Skeletal muscle tissue (tissue), 4 donors: ENCODE results near the gene REEP5. TPM values are rescaled to one million over a fixed set of nuclear protein-coding genes. Genes with fewer than 3 reads are reported as not detected.
A peak's percentile ranks its signal among the peaks of the same experiment; 100 is the strongest.
"Not testable (repeated sequence)": the region's sequence is repeated elsewhere in the genome, so short reads cannot be mapped to it uniquely, and the experiment has no call there.

Experiments
- H3K27ac ChIP-seq: one replicate; pipeline ENCODE4 v1.7.0; 2013; ENCODE audit warnings: mild to moderate bottlenecking, low read depth, low read length, inconsistent platforms
- H3K27me3 ChIP-seq, 3 donors: one replicate each; pipeline ENCODE4 v1.7.0; 2013; ENCODE audit warnings: low read length in 3 of 3; ENCODE audit not compliant: control insufficient read depth in 3 of 3, insufficient read depth in 3 of 3
- H3K36me3 ChIP-seq, 3 donors: one replicate each; pipeline ENCODE4 v1.7.0; 2013; ENCODE audit warnings: low read length in 3 of 3; ENCODE audit not compliant: control insufficient read depth in 3 of 3, insufficient read depth in 3 of 3
- H3K4me1 ChIP-seq, 3 donors: one replicate each; pipeline ENCODE4 v1.7.0; 2013; ENCODE audit warnings: low read length in 3 of 3, mild to moderate bottlenecking in 3 of 3; ENCODE audit not compliant: control insufficient read depth in 3 of 3, insufficient read depth in 3 of 3
- H3K4me3 ChIP-seq, 3 donors: one replicate each; pipeline ENCODE4 v1.7.0; 2013; ENCODE audit warnings: low read length in 3 of 3
- H3K9ac ChIP-seq, 3 donors: one replicate each; pipeline ENCODE4 v1.7.0; 2013; ENCODE audit warnings: low read length in 3 of 3, mild to moderate bottlenecking in 3 of 3, moderate library complexity in 2 of 3, low read depth in 1 of 3
- H3K9me3 ChIP-seq, 3 donors: one replicate each; pipeline ENCODE4 v1.7.0; 2013; ENCODE audit warnings: low read length in 3 of 3; ENCODE audit not compliant: control insufficient read depth in 3 of 3
- total RNA-seq: library from RNA; depleted of rRNA; stranded (reverse); fragments of >200 nt; gene quantifications from one replicate; pipeline ENCODE4 v1.2.3, GENCODE V29; 2014
- donor health status: Osteomylitis.

The REEP5 gene
- total RNA-seq = 26.1 TPM

- H3K9me3 ChIP-seq = no peaks in the 10 kb centered on the region
- H3K36me3 ChIP-seq = peaks cover 10 to 24% (median 13%) of the 10 kb centered on the region in 3 donors
- no peaks in the 10 kb centered on the region for H3K27me3 ChIP-seq
- H3K4me3 ChIP-seq = peak within 1 kb of the TSS; percentile 94 to 95 (median 95)
- peaks cover 22 to 32% (median 29%) of the 10 kb centered on the region in 3 donors for H3K4me1 ChIP-seq
- peak within 1 kb of the TSS; percentile 96 to 99 (median 98) for H3K9ac ChIP-seq
- peak within 1 kb of the TSS; percentile 94 for H3K27ac ChIP-seq
These were observed at the start of gene REEP5 for GRCh38 chr5:112921833-112922817. REEP5 (minus strand) TSS chr5:112922227; CDS start chr5:112922190, 37 bp downstream.

- Histone ChIP-seq H3K4me1 (peaks cover 4 to 7% (median 5%) of the 10 kb centered on the region in 3 donors), H3K9me3 (no peaks in the 10 kb centered on the region), H3K9ac (no peak overlapping the region), H3K27ac (no peak overlapping the region), H3K36me3 (no peaks in the 10 kb centered on the region), H3K27me3 (no peaks in the 10 kb centered on the region), H3K4me3 (no peak overlapping the region)
These were observed 49.2 kb upstream of the REEP5 start for GRCh38 chr5:112971276-112971675.

- Histone ChIP-seq H3K9me3 (no peaks in the 10 kb centered on the region), H3K4me1 (peaks cover 0 to 3% (median 0%) of the 10 kb centered on the region in 3 donors), H3K9ac (no peak overlapping the region), H3K36me3 (no peaks in the 10 kb centered on the region), H3K27me3 (no peaks in the 10 kb centered on the region), H3K27ac (no peak overlapping the region), H3K4me3 (no peak overlapping the region)
These were observed 46.5 kb upstream of the REEP5 start for GRCh38 chr5:112968411-112969106.

GRCh38 chr5:112967520-112968083 lies 45.6 kb upstream of the REEP5 start:
- no peaks in the 10 kb centered on the region for H3K27me3 ChIP-seq
- no peak overlapping the region for H3K4me3 ChIP-seq
- H3K9ac ChIP-seq = no peak overlapping the region
- H3K4me1 ChIP-seq = peaks cover 0 to 3% (median 0%) of the 10 kb centered on the region in 3 donors
- H3K36me3 ChIP-seq = no peaks in the 10 kb centered on the region
- no peaks in the 10 kb centered on the region for H3K9me3 ChIP-seq
- no peak overlapping the region for H3K27ac ChIP-seq

GRCh38 chr5:112965733-112966306 lies 43.8 kb upstream of the REEP5 start:
- H3K9ac ChIP-seq = no peak overlapping the region
- no peak overlapping the region for H3K4me3 ChIP-seq
- H3K27ac ChIP-seq = no peak overlapping the region
- no peaks in the 10 kb centered on the region for H3K36me3 ChIP-seq
- peaks cover 0 to 7% (median 4%) of the 10 kb centered on the region in 3 donors for H3K4me1 ChIP-seq
- no peaks in the 10 kb centered on the region for H3K27me3 ChIP-seq
- H3K9me3 ChIP-seq = no peaks in the 10 kb centered on the region

- H3K9me3 ChIP-seq, H3K27me3 ChIP-seq, H3K4me3 ChIP-seq, H3K9ac ChIP-seq, H3K36me3 ChIP-seq: not testable (repeated sequence)
- Histone ChIP-seq H3K4me1 (peaks cover 4 to 18% (median 17%) of the 10 kb centered on the region in 3 donors), H3K27ac (peak overlapping the region; percentile 34)
These were observed 41.3 kb upstream of the REEP5 start for GRCh38 chr5:112963374-112963733.

- no peaks in the 10 kb centered on the region for H3K9me3 ChIP-seq
- H3K4me1 ChIP-seq = peaks cover 9 to 21% (median 20%) of the 10 kb centered on the region in 3 donors
- H3K27ac ChIP-seq = no peak overlapping the region
- H3K9ac ChIP-seq = no peak overlapping the region
- H3K27me3 ChIP-seq = no peaks in the 10 kb centered on the region
- no peaks in the 10 kb centered on the region for H3K36me3 ChIP-seq
- H3K4me3 ChIP-seq = no peak overlapping the region
These were observed 39.0 kb upstream of the REEP5 start for GRCh38 chr5:112960863-112961504.

GRCh38 chr5:112960315-112960714 lies 38.3 kb upstream of the REEP5 start:
- Histone ChIP-seq H3K36me3 (no peaks in the 10 kb centered on the region), H3K4me1 (peaks cover 9 to 21% (median 20%) of the 10 kb centered on the region in 3 donors), H3K27ac (no peak overlapping the region), H3K9ac (no peak overlapping the region), H3K27me3 (no peaks in the 10 kb centered on the region), H3K4me3 (no peak overlapping the region), H3K9me3 (no peaks in the 10 kb centered on the region)

- not testable (repeated sequence) for H3K4me3 ChIP-seq, H3K9ac ChIP-seq, H3K27me3 ChIP-seq, H3K36me3 ChIP-seq, H3K27ac ChIP-seq, H3K9me3 ChIP-seq
- H3K4me1 ChIP-seq = peaks cover 9 to 21% (median 20%) of the 10 kb centered on the region in 3 donors
These were observed 37.8 kb upstream of the REEP5 start for GRCh38 chr5:112959872-112960271.
